HS-5 (cell line): ENCODE results near the gene CORO7.

Experiments used
- DNase-seq: peaks from one replicate; pipeline ENCODE4 v3.0.0-alpha.2; 2012; ENCODE audit warnings: low read depth

CORO7 gene

DNA sequence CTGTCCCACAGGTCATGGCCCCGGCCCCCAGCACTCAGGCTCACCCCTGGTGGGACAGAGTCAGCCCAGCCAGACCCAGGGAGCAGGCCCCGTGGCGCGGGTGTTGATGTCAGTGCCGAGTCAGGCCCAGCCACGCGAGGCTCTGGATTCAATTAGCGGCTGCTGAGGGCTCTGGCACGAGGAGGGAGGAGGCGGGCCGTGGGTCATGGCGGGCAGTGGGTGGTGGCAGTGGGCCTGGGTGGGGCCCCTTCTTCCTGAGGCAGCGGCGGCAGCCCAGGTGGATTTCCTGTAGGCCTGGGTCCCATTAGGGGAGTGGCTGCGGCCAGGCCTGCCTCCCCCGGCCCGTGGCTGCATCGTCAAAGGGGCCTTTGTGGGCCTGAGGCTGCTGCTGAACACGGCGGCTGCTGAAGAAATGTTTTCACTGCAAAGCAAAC, 31.9 kb downstream of the CORO7 start:
- no peak for DNase-seq

GRCh38 chr16:4383591-4384444, 32.6 kb downstream of the CORO7 start:
- DNase-seq, result no peak

DNA sequence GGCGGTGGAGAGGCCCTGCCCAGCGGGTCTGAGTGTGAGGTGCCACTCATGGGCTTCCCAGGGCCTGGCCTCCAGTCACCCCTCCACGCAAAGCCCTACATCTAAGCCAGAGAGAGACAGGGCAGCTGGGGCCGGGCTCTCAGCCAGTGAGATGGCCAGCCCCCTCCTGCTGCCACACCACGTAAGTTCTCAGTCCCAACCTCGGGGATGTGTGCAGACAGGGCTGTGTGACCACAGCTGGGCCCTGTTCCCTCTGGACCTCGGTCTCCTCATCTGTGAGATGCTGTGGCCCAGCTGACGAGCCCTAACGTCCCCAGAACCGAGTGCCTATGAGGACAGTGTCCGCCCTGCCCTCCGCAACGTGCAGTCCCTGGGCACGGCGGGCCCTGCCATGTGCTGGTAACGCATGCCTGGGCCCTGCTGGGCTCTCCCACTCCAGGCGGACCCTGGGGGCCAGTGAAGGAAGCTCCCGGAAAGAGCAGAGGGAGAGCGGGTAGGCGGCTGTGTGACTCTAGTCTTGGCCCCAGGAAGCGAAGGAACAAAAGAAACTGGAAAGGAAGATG, 33.5 kb downstream of the CORO7 start:
- no peak for DNase-seq

GRCh38 chr16:4381935-4382794, 34.2 kb downstream of the CORO7 start:
- no peak for DNase-seq

- DNase-seq, result no peak
Measured at GRCh38 chr16:4381072-4381934, 35.1 kb downstream of the CORO7 start.

DNA sequence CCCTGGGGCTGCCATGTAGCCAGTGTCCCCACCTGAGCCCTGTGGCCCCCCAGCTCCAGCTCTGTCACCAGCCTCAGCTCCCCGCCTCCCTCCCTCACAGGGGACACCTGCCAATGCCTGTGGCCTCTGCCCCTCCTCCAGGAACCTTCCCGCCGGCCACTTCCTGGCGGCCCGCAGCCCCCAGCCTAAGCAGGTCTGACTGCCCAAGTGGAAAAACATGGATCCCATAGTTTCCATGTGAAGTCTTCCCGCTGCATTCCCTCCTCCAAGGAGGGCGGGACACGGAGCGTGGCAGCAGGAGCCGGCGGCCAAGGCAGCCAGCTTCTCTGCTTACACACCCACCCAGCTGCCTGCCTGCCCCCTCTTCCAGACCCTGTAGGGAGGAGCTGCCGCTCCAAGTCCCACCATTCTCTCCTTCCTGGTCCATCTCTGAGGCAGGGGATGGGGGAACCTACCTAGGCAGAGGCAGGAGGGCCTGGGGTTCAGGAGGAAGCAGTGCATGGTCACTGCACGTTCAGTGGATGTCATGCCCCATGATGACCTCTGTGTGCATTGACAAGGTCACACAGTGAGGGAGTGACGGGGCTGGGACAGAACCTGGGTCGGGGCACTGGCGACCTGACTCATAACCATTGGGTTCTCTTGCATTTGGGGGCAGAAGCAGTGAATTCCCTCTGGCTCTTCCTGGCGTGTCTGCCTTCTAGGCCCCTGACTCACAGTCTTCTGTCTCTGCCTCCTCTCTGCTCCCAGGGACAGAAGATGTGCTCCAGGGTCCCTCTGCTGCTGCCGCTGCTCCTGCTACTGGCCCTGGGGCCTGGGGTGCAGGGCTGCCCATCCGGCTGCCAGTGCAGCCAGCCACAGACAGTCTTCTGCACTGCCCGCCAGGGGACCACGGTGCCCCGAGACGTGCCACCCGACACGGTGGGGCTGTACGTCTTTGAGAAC, 36.0 kb downstream of the CORO7 start:
- DNase-seq, result no peak

DNA sequence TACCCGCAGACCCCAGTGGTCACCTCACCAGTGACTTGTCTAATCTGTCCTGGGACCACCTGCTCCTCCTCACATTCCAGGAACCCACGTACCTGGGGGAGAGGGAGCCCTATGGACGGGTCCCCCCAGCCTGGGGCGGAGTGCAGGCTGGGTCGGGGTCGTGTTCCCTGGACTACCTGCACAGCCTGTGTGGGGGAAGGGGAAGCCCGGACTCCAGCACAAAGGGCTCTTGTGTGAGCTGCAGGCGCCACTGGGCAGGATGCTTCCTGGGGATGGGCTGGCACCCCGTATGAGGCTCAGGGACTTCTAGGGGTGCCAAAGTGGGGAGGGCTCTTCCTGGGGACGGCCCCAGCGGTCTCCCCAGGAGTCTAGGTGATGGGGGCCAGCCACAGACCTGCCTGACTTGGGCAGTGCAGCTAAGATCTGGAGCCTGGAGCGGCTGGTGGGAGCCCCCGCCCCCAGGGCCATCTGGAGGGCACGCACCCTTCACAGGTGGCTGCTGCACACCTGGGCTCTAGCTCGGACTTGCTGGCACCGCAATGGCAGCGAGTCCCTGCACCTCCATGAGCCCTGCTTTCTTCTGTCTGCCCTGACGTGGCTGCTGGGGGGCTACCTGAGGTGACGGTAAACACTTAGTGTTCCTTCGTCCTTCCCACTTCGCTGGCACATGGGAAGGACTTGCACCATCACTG, 37.3 kb downstream of the CORO7 start:
- no peak for DNase-seq

DNA sequence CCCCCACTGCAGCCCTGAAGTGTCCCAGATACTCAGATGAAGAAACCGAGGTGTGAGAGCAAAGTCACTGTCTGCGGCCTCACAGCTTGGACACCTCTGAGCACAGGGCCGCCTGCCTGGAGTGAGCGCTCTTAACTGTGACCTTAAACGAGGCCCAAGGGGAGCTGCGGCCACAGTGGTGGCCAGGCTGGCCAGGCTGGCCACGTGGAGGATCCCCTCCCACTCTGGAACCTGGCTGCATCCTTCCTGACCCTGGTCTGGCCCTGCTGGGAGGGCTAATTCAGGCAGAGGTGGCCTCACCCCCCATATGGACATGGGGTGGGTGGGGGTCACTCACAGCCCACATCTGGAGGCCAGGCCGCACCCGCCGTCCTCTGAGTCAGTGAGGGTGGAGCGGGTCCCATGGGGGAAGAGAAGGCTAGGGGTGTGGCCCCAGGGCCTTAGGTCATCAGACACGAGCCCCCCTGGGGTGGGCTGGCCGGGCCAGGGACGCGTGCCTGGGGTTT, 38.2 kb downstream of the CORO7 start:
- no peak for DNase-seq

GRCh38 chr16:4377573-4378154, 38.7 kb downstream of the CORO7 start:
- no peak for DNase-seq

- DNase-seq, result no peak
Measured at GRCh38 chr16:4376893-4377572, 39.4 kb downstream of the CORO7 start.

DNA sequence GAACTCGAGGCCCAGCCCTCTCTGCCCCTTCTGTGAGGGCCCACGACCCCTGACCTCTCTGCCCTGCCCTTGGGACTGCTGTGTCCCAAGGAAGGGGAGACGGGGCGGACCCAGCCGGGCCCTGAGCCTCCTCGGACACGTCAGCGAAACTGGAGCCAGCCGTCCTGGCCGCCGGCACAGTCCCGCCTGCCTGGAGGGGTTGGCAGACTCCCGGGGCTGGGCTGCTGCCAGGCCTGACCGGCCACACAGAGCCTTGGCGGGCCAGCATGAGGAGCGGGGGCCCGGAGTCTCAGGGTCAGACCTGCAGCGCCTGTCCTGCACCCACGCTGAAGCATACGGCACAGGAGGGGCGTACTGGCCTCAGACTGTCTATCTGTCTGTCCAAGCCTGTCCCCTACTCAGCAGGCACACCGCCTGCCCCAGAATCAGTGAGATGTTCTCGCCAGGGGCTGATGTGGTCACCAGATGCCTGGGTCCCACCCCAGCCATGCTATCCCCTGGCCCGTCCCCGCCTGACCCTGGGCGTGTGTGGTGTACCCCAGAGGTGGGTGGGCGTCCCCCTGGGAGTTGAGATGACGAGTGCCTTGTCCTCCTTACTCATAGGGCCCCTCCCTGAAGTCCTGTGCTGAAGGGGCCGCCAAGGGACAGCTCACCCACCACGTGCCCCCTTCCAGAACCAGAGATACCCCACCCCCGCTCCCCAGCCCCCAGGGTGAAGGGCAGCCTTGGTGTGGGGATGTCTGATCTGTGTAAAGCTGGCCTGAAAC, 40.1 kb downstream of the CORO7 start:
- no peak for DNase-seq

DNA sequence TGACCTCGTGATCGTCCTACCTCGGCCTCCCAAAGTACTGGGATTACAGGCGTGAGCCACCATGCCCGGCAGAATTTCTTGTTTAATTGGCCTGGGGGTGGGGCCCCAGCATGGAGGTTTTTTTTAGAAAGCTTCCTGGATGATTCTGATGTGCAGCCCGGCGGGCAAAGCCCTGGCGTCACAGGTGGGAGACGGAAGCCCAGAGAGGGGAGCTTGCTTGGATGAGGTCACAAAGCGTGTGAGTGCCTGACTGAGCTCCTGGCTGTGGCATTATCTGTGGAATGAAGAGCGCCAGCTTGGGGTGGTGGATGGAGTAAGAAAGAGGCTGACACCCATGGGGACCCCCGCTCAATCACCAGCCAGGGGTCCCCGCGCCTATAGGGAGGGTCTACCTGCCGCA, 40.7 kb downstream of the CORO7 start:
- no peak for DNase-seq

DNA sequence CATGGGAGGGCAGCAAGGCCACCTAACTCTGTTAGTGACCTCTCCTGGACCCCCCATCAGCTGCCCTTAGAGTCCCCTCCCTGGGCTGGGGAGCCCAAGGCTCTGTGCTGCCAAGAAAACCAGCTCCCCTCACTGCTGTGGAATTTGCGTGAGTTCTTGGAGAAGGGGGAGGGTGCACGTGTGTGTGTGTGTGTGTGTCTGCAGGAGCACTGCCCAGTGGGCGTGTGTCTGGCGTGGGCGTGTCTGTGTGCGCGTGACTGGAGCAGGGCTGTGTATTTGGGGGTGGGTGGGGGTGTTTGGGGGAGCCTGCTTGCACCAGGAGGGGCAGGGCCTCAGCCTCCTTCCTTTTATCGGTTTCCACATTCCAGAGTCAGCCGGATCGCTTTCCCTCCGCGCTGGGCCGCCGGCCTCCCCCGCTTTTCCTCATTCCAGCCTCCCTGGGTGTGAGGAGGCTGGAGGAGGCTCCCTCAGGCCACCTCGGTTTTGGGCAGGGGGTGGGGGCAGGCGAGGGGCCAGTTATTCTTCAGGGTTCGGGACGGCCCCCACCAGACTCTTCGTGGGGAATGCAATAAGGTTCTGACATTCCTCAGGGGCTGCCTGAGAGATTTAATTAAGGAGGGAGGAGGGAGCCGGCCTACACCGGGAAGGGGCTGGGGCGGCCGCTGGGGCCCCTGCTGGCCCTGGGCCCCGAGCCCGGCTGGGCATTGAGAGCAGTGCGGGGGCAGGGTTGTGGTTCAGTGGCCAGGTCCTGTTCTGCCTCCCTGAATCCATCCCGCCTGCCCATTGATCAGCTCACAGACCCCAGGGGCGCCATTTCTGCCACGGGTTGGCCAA, 42.3 kb downstream of the CORO7 start:
- DNase-seq, result peak; percentile 61

DNA sequence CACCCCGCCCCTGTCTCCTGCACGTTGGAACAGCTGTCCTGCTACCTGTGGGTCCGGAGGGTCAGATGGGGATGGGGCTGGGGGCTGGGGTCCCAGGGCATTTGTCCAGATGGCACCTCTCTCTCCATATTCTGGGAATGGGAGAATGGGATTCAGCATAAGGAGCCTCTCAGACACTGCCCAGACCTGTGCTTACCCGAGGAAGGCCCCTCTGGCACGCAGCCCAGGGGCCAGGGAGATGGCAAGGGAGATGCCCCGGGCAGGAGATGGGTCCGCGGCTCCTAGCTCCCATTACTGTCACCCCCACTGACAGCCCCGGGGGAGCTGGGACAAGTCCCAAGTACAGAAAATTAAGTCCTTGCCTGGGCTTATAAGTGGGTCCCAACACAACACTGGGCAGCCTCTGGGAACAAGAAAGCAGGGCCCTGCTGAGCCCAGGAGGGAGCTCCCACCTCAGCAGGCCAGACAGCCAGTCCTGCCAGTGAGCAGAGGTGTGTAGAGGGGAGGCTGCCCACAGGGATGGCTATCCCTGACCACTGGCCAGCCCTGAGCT, 43.0 kb downstream of the CORO7 start:
- DNase-seq, result no peak

DNA sequence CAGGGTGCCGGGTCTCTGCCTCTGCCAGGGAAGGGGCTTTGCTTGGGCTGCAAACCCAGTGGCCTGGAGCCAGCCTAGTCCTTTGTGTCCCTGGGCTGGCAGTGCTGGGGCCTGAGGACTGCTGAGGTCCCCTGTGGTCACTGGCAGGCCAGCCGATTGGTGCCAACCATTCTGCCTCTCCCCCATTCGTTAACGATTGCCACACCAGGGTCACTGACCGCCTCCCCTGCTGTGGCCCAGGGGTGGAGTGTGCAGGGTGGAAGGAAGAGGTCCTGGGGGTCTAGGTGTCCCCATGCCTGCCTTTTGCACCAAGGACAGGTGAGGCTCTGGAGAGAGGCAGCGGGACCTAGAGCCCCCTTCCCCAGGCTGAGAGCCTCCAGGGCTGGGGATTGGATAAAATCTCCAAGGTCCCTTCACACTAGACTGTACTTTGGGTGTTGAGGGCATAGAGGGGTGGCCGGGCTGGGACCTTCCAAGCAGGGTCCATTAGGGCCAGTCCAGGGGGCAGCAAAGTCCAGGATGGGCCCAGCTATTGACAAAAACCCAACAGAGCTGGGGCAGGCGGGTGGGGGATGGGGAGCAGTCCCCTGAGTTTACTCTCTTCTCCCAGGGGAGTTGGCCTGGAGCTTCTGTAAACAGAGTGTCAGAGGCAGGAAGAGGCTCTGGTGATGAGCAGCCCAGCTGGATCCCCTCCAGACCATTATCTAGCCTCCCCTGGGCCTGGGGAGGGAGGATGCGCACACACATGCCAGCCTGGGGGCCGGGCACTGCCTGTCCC, 43.6 kb downstream of the CORO7 start:
- no peak for DNase-seq

DNA sequence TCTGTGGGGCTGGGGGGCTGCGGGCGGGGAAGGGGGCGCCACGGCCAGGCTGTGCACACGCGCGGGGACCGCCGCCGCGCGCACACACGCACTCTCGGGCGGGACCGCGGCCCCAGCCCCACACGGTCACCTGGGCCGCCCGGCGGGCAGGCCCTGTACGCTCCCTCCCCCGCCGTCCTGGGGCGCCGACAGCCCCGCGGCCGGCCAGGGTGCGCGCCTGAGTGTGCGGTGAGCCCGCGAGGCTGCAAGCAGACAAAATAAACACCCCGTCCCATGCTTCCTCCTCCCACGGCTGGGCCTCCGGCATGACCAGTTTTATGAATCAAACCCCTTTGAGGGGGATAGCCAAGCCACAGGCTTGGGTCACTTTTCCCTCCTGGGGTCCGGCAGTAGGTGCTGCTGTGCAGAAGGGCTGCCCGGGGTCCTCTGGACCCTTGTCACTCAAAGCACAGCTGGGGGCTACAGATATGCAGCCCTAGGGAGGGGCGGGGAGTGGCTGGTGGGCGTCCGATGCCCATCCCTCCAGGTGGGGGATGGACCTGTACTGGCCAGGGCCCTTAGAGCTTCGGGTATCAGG, 44.3 kb downstream of the CORO7 start:
- DNase-seq, result no peak
